K562 (cell line): ENCODE results near the gene ACTR3C. TPM values are rescaled to one million over a fixed set of nuclear protein-coding genes. Genes with fewer than 3 reads are reported as not detected.
"Not testable (repeated sequence)": the region's sequence is repeated elsewhere in the genome, so short reads cannot be mapped to it uniquely, and the experiment has no call there.

Experiments used
- ATAC-seq: fragments of 200-7000 bp; cut with Tn5 transposase; 3 replicates; pipeline ENCODE4 v1.9.1; 2020; ENCODE audit warnings: moderate library complexity
- BruUV-seq: library from RNA; stranded (reverse); fragments of 400-500 nt; replicated peaks from 2 replicates; lab custom pipeline; 2021; lab: Mats Ljungman, UMichigan
- CTCF ChIA-PET: fragments of 300-600 bp; formaldehyde crosslinking; extraction: SDS; loops from one replicate; lab custom pipeline; 2021; ENCODE audit warnings: low intra/inter-chr PET ratio; lab: Yijun Ruan, JAX
- POLR2A ChIA-PET: fragments of 300-600, 350-650 bp; sonication (Branson Sonifier 250); formaldehyde crosslinking; extraction: SDS; loops from one replicate; lab custom pipeline; 2021; ENCODE audit warnings: antibody characterized with exemption, inconsistent platforms; lab: Yijun Ruan, JAX
- DNase-seq, 4 experiments: peaks; one replicate each; pipeline versions ENCODE4 v3.0.0 to v3.0.0-alpha.2; 2011 to 2018; ENCODE audit warnings: low spot score in 3 of 4, mixed read lengths in 3 of 4; ENCODE audit errors: extremely low read depth in 1 of 4
- FAIRE-seq: peaks from 2 replicates; lab custom pipeline; 2011; peaks lifted over from hg19 to GRCh38; lab: Jason Lieb, UNC
- H2AFZ ChIP-seq: 2 replicates; pipeline ENCODE4 v1.6.0; 2011; ENCODE audit warnings: low read depth, low read length, control low read depth, inconsistent platforms
- H3K27ac ChIP-seq: fragments of 200-600 bp; 3 replicates; pipeline ENCODE4 v1.8.0; 2011; ENCODE audit warnings: low read depth, mild to moderate bottlenecking, control low read depth, inconsistent platforms, low read length, moderate library complexity, mixed read lengths; ENCODE audit errors: extremely low read depth
- H3K27me3 ChIP-seq, 2 experiments: fragments of 300-600 bp in 1 of 2; 2 replicates in 1 of 2; 3 replicates in 1 of 2; pipeline versions ENCODE4 v1.6.0 to v1.8.0; 2011; ENCODE audit warnings: inconsistent platforms in 2 of 2, low read length in 2 of 2, mild to moderate bottlenecking in 1 of 2, mixed read lengths in 1 of 2, moderate library complexity in 1 of 2; ENCODE audit not compliant: control insufficient read depth in 2 of 2, insufficient read depth in 2 of 2
- H3K36me3 ChIP-seq: fragments of 300-600 bp; 3 replicates; pipeline ENCODE4 v1.8.0; 2011; ENCODE audit warnings: mild to moderate bottlenecking, low read length, inconsistent platforms; ENCODE audit not compliant: control insufficient read depth, insufficient read depth
- H3K4me1 ChIP-seq, 2 experiments: fragments of 200-600 bp in 1 of 2; replicated peaks in 1 of 2; 2 replicates in 1 of 2; 3 replicates in 1 of 2; pipeline versions ENCODE4 v1.5.1 to v1.8.0; 2011; ENCODE audit warnings: inconsistent platforms in 2 of 2, low read length in 2 of 2, mild to moderate bottlenecking in 1 of 2, mixed read lengths in 1 of 2, moderate library complexity in 1 of 2; ENCODE audit not compliant: control insufficient read depth in 2 of 2, insufficient read depth in 2 of 2
- H3K4me2 ChIP-seq: 2 replicates; pipeline ENCODE4 v1.6.1; 2011; ENCODE audit warnings: low read length, control low read depth, inconsistent platforms, mixed read lengths; ENCODE audit not compliant: insufficient read depth
- H3K4me3 ChIP-seq: fragments of 200-600 bp; sonication (generic), shearing (Covaris generic); 2 replicates; pipeline ENCODE4 v1.5.1; 2016; ENCODE audit warnings: control low read depth, inconsistent platforms
- H3K79me2 ChIP-seq: fragments of 200-600 bp; 3 replicates; pipeline ENCODE4 v1.8.0; 2011; ENCODE audit warnings: low read length, inconsistent platforms; ENCODE audit not compliant: control insufficient read depth, insufficient read depth
- H3K9ac ChIP-seq, 2 experiments: 2 replicates each; pipeline versions ENCODE4 v1.6.0 to v1.6.1; 2011; ENCODE audit warnings: low read depth in 2 of 2, low read length in 2 of 2, control low read depth in 1 of 2, inconsistent platforms in 1 of 2, mild to moderate bottlenecking in 1 of 2, mixed read lengths in 1 of 2; ENCODE audit not compliant: insufficient read depth in 1 of 2
- H3K9me1 ChIP-seq: one replicate; pipeline ENCODE4 v1.6.0; 2011; ENCODE audit warnings: inconsistent platforms, mild to moderate bottlenecking, low read length, moderate library complexity; ENCODE audit not compliant: control insufficient read depth, insufficient read depth
- H3K9me3 ChIP-seq: replicated peaks from 2 replicates; pipeline ENCODE4 v1.5.1; 2011; ENCODE audit warnings: low read depth, low read length, inconsistent platforms; ENCODE audit not compliant: control insufficient read depth, insufficient read depth
- H4K20me1 ChIP-seq: replicated peaks from 2 replicates; pipeline ENCODE4 v1.6.1; 2011; ENCODE audit warnings: low read length, inconsistent platforms, mixed read lengths; ENCODE audit not compliant: control insufficient read depth, insufficient read depth
- NR2C2 ChIP-seq, 2 experiments: fragments of 200-800 bp in 1 of 2; sonication (Bioruptor generic) in 1 of 2; sonication (generic) in 1 of 2; formaldehyde crosslinking in 1 of 2; IDR thresholded peaks; 2 replicates each; pipeline versions ENCODE4 v1.6.1 to v1.8.0; 2016 to 2022; ENCODE audit warnings: mild to moderate bottlenecking in 1 of 2, missing compliant biosample characterization in 1 of 2, missing genetic modification characterization in 1 of 2, missing genetic modification reagents in 1 of 2
- WGBS: fragments of 100-300 bp; shearing (Covaris generic); methylation state at CpG from one replicate; pipeline ENCODE4 v1.1.6; 2016; ENCODE audit warnings: low coverage, mixed read lengths; ENCODE audit not compliant: insufficient coverage; ENCODE audit errors: missing lambda C conversion rate; 5-methylcytosine and 5-hydroxymethylcytosine counted together
- in situ Hi-C: fragments of 300-500 bp; cut with MboI; formaldehyde crosslinking; loops from 4 replicates; pipeline ENCODE4 v1.15.0; 2018; ENCODE audit warnings: inconsistent platforms, mixed read lengths
- intact Hi-C: fragments of 100-400 bp; cut with micrococcal nuclease; formaldehyde crosslinking; loops from 2 replicates; pipeline ENCODE4 v1.14.2; 2022
- polyA plus RNA-seq, 8 experiments: library from polyadenylated mRNA; depleted of rRNA in 4 of 8; stranded (reverse) in 5 of 8; unstranded in 3 of 8; fragments of >200 nt; fragmentation: Nextera tagmentation in 2 of 8; fragmentation: Illumina TruSeq in 1 of 8; extraction: Ambion mirVana in 2 of 8; extraction: Trizol in 1 of 8; gene quantifications; 2 replicates each; pipeline versions ENCODE4 v1.2.1 to v1.2.3, GENCODE V29; 2011 to 2014; ENCODE audit warnings: inconsistent platforms in 1 of 8, missing spikeins in 1 of 8
- total RNA-seq, 7 experiments: library from RNA; depleted of rRNA in 6 of 7; stranded (reverse); fragments of >200 nt in 6 of 7; fragmentation: Illumina TruSeq in 2 of 7; extraction: Trizol in 2 of 7; gene quantifications; 2 replicates each; pipeline versions ENCODE4 v1.2.1 to v1.2.3, GENCODE V29; 2011 to 2021; ENCODE audit warnings: low replicate concordance in 1 of 7
- TF ChIP-seq, protein P1 (sequence below): fragments of 450-650 bp; IDR thresholded peaks from 2 replicates; pipeline ENCODE4 v1.6.1; 2016

The ACTR3C gene
- total and polyA plus RNA-seq, 9 of the 15 experiments (the other 6 are each of a cell fraction or from before 2014, with no cell fraction given) = 9.0 to 35.4 (median 13.3) TPM

DNA sequence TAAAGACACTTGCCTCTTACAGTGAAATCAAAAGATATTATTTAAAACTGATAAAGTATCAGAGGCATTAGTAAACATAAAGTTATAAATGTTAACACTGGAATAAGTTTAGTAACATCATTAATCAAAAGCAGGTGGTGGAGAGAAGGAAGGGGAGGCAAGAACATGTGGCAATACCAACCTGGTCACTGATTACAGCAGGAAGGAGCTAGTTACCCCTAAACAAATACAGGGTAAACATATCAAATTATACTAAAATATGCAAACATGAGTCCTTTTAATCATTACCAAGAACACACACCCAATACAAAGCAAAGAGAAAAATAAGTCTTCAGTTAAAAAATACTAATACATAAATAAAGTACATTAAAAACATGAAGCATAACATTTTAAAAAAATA lies 25.4 kb downstream of the ACTR3C start:
- H3K79me2 ChIP-seq, BruUV-seq, H3K36me3 ChIP-seq, H3K4me1 ChIP-seq, POLR2A ChIA-PET, H3K9me1 ChIP-seq, ATAC-seq, H4K20me1 ChIP-seq, H3K4me3 ChIP-seq, H3K27me3 ChIP-seq, H3K9ac ChIP-seq, DNase-seq, H2AFZ ChIP-seq, CTCF ChIA-PET, H3K27ac ChIP-seq, intact Hi-C loops, FAIRE-seq, H3K4me2 ChIP-seq, H3K9me3 ChIP-seq: not testable (repeated sequence)
- in situ Hi-C loops = loop anchor here (25.0 kb wide), 1 partner anchor 464 kb away; no protein-coding TSS in a partner anchor

DNA sequence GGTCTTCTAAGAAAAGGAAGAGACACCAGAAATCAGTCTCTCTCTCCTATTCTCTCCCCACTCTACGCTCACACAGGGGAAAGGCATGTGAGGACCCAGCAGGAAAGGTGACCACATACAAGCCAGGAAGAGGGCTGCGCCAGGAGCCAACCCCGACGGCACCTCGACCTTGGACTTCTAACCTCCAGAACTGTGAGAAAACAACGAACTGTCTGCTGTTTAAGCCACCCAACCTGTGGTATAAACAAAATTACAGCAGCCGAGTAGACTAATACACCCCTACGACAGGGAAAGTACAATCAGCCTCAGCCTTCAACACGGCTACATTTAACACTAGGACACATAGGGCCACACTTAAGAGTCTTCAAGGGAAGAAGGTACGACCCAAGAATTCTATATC lies 26.5 kb downstream of the ACTR3C start:
- CTCF ChIA-PET = not testable (repeated sequence)
- WGBS = 44% methylated on average over 8 of the region's 10 CpGs

More for the DNA sequence above, 26.5 kb downstream of the ACTR3C start:
- POLR2A ChIA-PET; H3K9me3 ChIP-seq; H3K9ac ChIP-seq; TF ChIP-seq NR2C2 (CRISPR knock-in tag; IDR thresholded peaks at IDR 0.05): not testable (repeated sequence)
- 0 out of 2 replicates have a peak, but pooled peaks have one; percentile 18 for TF ChIP-seq NR2C2 (tag; IDR thresholded peaks at IDR 0.05)
- TF ChIP-seq, protein P1, sequence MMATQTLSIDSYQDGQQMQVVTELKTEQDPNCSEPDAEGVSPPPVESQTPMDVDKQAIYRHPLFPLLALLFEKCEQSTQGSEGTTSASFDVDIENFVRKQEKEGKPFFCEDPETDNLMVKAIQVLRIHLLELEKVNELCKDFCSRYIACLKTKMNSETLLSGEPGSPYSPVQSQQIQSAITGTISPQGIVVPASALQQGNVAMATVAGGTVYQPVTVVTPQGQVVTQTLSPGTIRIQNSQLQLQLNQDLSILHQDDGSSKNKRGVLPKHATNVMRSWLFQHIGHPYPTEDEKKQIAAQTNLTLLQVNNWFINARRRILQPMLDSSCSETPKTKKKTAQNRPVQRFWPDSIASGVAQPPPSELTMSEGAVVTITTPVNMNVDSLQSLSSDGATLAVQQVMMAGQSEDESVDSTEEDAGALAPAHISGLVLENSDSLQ = peak; percentile 54
- TF ChIP-seq, all 486 proteins: peak for 2; not testable (repeated sequence) for 484
- peak; percentile 54 for ATAC-seq
- H3K9me1 ChIP-seq, FAIRE-seq, BruUV-seq, H4K20me1 ChIP-seq, H3K4me3 ChIP-seq, H3K4me1 ChIP-seq, intact Hi-C loops, H3K36me3 ChIP-seq, H3K27me3 ChIP-seq, H3K79me2 ChIP-seq, DNase-seq: not testable (repeated sequence)
- in situ Hi-C loops = loop anchor here (25.0 kb wide), 1 partner anchor 465 kb away; no protein-coding TSS in a partner anchor
- Histone ChIP-seq H3K4me2 (peak overlapping the region; percentile 46; the same call in 1 of the 2 replicates), H2AFZ (peak overlapping the region; percentile 64; the same call in 1 of the 2 replicates), H3K27ac (peak overlapping the region; percentile 46; the same call in 1 of the 3 replicates)
